GM19397 (cell line): ENCODE measurements around the gene DOC2B.

Experiments used
- ATAC-seq: cut with Tn5 transposase; IDR thresholded peaks from one replicate; pipeline ENCODE4 v1.9.1; 2021; ENCODE audit warnings: mild to moderate bottlenecking, moderate library complexity; ENCODE audit not compliant: unreplicated experiment

DOC2B gene

DNA sequence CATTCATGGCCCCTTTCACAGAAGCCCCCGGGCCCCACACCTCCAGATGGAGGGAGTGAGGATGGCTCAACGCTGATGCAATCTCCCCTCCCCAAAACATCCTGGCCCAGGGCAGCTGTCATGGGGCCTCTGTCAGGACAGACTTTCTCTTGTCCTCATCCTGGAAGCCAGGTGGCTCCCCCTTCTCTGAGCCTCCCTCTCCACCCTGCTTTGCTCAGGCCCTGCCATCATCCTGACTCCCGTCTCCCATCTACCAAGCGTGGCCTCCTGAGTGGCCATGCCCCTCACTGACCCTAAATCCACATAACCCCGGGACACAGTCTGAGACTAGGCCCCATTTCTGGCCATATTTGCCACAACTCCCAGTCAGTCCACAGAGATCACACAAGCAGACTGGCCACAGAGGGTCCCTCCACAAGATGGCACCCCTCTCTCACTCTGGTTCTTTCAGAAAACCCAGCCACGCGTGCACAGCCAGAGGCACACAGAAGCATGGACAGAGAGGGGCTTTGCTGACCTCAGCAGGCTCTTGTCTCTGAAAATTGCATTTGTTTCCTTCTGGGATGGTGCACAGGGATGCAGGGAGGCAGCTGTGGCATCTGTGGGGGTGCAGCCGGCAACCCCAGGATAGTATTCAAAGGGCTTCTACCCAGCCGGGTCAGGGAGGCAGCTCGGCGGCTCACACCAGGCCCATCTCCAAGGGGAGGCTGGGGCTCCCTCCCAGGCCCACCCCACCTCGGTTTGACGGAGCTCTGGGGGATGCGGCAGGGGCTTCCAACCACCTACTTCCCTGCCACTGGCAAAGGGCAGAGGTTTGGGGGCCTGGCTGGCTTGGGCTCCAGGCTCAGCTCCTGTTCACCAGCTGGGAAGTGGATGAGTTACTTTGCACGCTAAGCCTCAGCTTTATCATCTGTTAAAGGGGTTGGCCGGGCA is 16.9 kb downstream of the DOC2B start:
- no peak for ATAC-seq

DNA sequence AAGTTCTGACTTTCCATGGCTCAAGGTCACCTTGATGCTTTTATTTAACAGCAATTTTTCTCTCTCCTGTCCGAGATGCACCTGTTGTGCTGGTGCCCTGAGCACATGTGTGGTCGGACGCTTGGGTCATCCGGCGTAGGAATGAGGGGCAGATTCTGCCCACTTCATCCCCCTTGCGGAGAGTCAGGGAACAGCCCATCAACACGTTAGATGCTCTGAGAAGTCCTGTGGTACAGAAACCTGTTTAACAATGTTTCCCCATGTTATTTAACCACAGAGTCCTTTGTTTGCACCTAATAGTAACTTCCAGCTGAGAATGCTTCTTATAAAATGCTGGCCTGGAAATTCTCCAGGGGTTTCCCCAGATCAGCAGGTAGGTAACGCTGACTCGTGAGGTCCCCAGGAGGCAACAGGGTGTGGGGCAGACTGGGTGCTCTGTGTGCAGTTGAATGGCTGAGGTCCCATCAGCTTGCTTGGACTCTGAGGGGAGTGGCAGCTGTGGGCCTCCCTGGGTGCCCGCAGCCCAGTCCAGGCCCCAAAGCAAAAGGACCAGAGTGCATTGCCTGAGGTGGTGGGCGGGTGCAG is 17.8 kb downstream of the DOC2B start:
- no peak for ATAC-seq

- no peak for ATAC-seq
These were observed 18.8 kb downstream of the DOC2B start for GRCh38 chr17:162689-163088.

- no peak for ATAC-seq
These were observed 20.0 kb downstream of the DOC2B start for GRCh38 chr17:161481-161880.

GRCh38 chr17:160336-160735 is 21.1 kb downstream of the DOC2B start:
- no peak for ATAC-seq

- ATAC-seq: no peak
These were observed 21.8 kb downstream of the DOC2B start for GRCh38 chr17:159609-160008.

GRCh38 chr17:158379-158778 is 23.1 kb downstream of the DOC2B start:
- no peak for ATAC-seq

DNA sequence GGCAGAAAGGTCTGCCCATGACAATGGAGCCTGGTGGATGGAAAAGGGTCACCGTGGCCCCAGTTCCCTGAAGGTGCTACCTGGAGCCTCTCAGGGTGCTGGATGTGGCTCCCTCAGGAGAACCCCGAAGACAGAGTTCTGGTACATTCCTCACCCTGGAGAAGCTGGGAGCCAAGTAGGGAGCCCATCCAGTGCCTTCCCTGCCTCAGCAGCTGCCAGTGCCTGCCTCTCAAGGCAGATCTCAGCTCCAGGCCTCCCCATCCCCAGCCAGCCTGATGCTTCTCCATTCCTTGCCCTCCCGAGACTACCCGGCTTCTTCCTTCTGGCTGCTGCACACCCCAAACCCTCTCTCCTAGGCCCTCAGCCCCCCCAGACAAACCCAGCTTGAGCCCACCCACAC is 23.5 kb downstream of the DOC2B start:
- ATAC-seq: no peak

- ATAC-seq: no peak
These were observed 24.5 kb downstream of the DOC2B start for GRCh38 chr17:156946-157345.

DNA sequence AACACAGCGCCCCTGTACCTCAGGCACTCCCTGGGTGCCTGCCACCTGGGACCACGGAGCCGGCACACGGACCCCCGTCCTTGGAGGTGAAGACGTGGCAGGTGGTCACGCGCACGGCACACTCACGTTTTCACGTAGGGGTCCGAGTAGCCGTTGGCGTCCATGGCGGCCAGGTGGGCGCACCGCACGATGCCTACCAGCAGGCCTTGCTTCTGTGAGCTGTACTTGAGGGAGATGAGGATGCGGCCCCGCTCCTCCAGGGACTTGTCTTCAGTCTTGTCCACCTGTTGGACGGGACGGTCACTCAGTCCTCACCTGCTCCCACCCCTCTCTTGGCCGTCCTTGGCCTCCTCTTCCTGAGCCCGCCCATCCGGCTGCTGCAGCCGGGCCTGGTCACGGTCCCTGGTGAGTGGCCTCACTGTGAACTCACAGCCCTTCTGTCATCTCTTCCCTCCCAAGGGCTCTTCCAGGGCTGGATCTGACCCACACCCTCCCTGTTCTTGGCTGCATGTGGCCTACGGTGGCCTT is 25.3 kb downstream of the DOC2B start:
- no peak for ATAC-seq

DNA sequence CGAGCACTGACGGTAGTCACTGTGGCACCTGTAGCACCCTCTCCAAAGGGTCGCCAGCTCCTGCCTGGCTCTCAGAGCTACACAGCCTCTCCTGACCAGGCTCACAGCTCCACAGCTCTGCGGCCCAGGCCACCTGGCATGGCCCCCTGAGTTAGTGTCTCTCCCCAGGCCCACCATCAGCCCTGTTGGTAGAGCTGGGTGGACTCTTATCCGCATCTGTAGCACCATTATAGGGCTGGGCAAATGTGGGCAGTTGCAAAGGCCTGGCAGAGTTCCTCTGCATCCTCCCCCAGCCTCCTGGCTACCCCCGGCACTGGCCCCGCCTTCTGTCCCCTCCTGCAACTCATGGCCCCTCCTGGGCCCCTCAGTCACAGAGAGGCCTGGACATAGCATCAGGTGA is 25.9 kb downstream of the DOC2B start:
- ATAC-seq: no peak

- ATAC-seq: no peak
These were observed 27.6 kb downstream of the DOC2B start for GRCh38 chr17:153851-154250.

DNA sequence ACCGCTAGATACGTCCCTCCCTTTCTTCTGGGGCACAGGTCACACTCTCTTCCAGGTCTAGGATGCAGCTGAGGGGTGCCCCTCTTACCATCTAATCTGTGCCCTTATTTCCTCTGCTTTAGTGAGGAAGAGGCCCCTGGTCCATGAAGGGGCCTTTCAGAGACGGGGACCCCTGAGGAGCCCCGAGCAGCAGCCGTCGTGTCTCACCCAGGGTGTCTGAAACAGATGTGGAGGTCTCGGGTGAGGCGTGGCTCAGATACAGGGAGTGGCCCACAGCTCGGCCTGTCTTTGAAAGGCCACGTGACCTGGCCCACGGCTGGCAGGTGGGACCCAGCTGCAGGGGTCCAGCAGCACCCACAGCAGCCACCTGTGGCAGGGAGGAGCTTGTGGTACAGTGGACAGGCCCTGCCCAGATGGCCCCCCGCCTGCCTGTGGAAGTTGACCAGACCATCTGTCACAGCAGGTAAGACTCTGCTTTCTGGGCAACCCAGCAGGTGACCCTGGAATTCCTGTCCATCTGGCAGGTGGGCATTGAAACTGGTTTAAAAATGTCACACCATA is 28.5 kb downstream of the DOC2B start:
- ATAC-seq: no peak

- no peak for ATAC-seq
These were observed 29.3 kb downstream of the DOC2B start for GRCh38 chr17:151886-152859.

DNA sequence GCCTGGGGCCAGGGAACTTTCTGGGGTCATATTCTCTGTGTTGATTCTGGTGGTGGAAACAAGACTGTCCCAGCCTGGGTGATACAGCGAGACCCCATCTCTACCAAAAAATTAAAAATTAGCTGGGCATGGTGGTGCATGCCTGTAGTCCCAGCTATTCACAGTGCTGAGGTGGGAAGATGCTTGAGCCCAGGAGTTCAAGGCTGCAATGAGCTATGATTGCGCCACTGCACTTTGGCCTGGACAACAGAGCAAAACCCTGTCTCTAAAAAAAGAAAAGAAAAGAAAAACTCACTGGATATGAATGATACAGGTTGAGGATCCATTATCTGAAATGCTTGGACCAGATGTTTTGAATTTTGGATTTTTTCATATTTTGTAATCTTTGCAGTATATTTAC is 30.4 kb downstream of the DOC2B start:
- ATAC-seq: no peak

GRCh38 chr17:149897-150584 is 31.4 kb downstream of the DOC2B start:
- ATAC-seq: no peak

GRCh38 chr17:149231-149630 is 32.2 kb downstream of the DOC2B start:
- ATAC-seq: no peak

DNA sequence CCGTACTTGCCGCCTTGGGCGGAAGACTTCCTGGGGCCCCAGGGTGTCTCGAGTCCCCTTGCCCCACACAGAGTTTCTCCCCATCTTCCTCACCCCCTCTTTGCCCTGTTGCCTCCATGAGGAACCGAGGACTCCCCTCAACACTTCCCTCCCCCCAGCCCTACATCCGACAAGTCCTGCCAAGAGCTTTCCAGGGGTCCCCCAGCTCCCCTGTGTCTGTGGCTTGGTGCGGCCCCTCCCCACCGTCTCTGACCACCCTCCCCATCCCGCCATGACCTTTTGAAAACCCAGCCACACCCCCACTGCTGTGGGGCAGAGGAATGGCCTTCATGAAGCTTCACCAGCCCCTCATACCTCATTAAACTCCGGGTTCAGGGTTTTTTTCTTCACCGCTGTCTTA is 32.7 kb downstream of the DOC2B start:
- no peak for ATAC-seq

DNA sequence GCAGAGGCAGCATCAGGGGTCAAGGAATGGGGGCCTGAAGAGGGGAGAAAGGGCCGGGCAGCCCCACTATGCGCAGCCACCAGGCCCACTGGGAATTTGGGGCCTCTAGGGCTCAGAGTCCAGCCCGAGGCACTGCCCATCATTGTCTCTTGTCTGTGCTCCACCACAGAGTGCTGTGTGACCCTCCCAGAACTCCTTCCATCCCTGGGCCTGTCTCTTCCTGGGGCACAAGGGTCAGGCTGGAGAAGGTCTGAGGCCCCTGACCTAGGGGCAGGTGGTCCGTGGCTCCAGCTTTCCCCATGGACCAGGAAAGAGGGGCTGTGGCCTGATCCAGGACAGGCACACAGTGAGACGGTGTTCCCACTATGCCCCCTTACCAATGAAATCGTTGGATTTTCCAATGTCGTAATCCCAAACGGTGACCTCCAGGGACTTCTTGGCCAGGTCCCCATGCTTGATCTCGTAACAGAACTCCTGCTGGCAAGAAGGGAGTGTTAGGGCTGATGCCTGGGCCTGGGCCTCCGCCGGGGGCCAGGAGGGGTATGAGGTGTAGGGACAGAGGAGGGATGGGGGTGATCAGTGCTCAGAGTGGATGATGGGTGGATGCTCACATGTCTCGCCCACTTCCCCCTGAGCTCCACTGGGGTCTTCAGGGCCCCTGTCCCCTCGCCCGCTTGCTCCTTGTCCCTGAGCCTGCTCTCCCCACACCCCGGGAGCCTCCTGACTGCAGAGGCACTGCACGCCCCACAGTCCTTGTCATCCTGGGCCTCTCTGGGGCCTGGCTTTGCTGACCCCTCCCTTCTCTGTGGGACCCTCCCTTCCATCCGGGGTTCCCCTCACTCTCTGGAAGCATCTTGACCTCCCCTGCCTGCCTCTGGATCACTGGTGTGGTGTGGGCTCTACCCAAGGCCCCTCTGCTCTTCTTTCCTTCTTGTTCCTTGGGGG is 33.4 kb downstream of the DOC2B start:
- ATAC-seq: no peak
